ENCODE measurements around the gene NOA1.

DNA sequence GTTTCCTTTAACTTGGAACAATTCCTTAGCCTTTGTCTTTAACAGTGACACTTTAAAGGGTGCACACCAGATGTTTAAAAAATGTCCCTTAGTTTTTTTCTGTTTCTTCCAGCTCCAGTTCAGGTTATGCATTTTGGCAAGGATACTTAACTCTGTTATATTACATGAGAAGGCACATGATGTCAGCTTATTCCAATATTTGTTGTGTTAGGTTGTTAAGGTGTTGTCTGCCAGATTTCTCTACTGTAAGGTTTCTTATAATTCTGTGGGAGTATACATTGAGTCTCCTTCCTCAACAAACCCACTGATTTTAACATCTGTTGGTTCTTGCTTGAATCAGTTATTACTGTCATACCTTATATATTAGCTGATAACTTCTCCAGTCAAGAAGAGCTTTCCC lies 36.4 kb downstream of the NOA1 start:
- TF ChIP-seq, protein P1, sequence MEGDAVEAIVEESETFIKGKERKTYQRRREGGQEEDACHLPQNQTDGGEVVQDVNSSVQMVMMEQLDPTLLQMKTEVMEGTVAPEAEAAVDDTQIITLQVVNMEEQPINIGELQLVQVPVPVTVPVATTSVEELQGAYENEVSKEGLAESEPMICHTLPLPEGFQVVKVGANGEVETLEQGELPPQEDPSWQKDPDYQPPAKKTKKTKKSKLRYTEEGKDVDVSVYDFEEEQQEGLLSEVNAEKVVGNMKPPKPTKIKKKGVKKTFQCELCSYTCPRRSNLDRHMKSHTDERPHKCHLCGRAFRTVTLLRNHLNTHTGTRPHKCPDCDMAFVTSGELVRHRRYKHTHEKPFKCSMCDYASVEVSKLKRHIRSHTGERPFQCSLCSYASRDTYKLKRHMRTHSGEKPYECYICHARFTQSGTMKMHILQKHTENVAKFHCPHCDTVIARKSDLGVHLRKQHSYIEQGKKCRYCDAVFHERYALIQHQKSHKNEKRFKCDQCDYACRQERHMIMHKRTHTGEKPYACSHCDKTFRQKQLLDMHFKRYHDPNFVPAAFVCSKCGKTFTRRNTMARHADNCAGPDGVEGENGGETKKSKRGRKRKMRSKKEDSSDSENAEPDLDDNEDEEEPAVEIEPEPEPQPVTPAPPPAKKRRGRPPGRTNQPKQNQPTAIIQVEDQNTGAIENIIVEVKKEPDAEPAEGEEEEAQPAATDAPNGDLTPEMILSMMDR (IDR thresholded peaks at IDR 0.05; ENCODE audit: poor library complexity), result no peak
- TF ChIP-seq EZH2 (IDR thresholded peaks at IDR 0.05; ENCODE audit: borderline replicate concordance) (no peak), EZH2phosphoT487 (IDR thresholded peaks at IDR 0.05; ENCODE audit: low read depth, severe bottlenecking, unreplicated experiment) (no peak)

All from hepatocyte (in vitro differentiated cells).